EL (cell line): ENCODE results near the gene PPP2CA.
"Not testable (repeated sequence)": the region's sequence is repeated elsewhere in the genome, so short reads cannot be mapped to it uniquely, and the experiment has no call there.

ENCODE experiments used
- DNase-seq: peaks from one replicate; pipeline ENCODE4 v3.0.0-alpha.2; 2016

PPP2CA gene

DNA sequence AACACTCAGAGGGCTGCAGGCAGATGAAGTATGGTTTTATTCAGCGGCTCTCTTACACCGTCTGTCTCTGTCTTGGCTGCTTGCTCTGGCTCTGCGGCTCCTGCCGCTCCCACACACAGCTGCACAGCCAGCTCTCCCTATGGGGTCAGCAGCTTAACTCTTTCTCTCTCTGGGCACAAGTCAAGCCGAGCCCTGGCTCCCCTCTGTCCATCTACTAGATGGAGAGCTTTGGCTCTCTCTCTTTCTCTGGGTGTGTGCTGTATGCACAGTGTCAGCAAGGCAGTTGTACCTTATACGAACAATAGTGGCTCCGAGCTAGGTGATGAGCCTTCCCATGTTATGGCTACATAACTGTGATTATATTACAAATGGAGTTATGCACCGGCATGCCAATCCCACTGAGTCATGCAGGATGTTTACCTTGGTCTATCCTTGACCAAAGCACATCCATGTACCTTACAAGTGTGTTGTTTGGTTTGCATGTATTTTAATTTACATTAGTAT is 19.3 kb upstream of the PPP2CA start:
- peak; percentile 65 for DNase-seq

DNA sequence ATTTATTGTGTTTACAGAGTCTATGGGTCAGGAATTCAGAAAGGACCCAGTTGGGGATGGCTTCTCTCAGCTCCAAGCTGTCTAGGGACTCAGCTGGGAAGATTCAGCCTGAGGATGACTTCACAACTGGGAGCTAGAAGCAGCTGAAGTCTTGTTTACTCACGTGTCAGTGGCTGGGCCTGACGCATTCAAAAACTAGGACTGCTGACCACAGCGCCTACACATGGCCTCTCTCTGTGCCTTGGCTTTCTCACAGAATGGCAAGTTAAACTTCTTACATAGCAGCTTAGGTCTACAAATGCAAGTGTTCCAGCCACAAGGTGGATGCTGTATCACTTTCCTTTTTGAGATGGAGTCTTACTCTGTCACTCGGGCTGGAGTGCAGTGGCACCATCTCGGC is 16.3 kb upstream of the PPP2CA start:
- DNase-seq: peak; percentile 88

DNA sequence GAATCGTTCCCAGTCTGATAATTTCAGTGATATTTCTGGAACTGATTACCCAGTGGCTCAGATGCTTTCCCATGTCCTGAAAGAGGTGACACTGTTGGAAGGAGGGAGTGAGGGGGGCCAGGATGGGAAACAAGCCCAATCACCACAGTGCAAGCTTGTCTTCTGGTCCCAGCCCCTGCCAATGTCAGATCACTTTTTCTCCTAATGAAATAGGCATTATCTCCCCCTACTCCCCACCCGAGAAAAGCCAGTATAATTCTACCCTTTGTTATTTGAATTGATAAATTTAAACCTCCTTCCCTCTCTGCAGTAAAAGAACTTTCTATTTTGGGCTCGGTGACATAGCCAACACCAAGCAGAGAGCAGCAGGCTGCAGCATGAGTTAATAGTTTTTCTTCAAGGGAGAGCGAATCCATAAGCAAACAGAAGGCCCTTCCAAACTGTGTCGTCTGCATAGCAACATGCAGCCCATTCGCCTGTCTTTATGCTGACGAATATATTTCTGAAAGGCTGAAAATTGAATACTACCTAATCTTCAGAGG is 14.6 kb upstream of the PPP2CA start:
- DNase-seq: no peak

DNA sequence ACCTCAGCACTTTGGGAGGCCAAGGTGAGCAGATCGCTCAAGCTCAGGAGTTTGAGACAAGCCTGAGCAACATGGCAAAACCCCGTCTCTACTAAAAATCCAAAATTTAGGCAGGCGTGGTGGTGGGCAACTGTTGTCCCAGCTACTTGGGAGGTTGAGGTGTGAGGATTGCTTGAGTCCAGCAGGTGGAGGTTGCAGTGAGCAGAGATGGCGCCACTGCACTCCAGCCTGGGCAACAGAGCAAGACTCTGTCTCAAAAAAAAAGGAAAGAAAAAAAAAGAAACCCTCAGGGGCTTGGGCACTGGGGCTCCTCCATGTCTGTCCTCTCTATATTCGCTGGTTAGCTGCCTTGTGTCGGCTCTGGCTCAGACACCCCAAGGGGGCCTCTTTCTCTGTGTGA is 10.9 kb upstream of the PPP2CA start:
- no peak for DNase-seq

DNA sequence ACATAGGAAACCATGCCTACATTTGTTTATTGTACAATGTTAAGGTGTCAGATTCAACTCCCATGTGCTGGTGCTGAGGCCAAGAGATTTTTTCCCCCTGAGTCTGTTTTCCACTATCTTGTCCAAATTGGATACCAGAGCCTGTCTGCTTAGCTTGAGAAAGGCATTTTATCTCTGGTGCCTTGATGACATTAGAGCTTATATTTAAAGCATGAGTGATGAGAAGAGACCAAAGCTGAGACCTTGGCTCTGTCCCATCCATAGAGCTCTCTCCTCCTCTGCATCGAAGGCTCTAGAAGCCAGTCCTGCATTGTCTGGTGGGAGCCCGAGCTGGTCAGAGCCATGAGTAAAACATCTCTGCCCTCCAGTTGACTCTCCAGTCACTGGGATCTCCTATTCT is 10.4 kb upstream of the PPP2CA start:
- DNase-seq: no peak

DNA sequence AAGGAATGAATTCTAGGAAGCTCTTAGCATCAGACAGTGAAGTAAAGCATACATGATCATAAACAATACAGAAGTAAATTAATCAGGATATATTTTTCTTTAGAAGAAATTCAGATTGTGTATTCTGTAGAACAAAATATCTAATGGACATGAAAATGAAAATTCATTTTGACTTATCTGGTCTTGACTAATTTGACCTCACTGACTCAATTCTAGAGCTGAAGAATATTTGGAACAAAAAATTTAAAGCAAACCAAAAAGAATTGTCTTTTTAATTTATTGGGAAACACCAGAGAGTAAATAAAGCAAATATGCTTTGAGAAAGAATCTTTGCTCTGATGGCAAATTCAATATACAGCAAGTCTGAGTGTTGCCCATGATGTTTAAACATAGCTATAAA is 2.8 kb upstream of the PPP2CA start:
- DNase-seq: no peak

DNA sequence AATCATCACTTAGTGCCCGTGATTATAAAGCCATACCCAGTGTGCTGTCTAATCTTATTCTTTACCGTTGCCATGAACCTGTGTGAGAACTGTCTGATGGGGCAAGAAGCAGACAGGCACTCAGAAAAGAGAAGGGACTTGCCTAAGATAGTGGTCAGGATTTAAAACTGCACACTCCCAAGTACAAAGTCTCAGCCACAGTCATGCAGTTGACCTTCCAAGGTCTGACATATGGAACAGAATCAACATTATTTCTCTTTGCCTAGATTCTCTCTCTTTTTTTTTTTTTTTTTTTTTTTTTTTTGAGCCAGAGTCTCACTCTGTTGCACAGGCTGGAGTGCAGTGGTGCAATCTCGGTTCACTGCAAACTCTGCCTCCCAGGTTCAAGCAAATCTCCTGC is 1.9 kb upstream of the PPP2CA start:
- no peak for DNase-seq

DNA sequence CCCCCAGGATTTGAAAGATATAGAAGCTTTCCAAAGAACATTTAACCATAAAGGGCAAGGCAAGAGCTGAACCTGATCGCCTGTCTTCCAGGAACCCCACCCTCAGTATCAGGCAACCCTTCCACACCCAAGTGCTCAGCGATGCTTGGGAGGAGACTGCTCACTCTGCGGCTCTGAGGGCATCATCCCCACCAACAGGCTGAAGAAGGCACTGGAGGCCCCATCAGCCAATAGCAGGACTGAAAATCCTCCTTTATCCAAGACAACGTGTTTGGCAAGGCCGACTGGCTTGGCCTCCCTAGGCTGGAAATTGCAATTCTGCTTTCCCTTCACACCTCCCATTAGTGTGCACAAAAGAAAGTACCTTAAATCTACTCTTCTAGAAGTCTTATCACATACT is 1.4 kb upstream of the PPP2CA start:
- DNase-seq: no peak

DNA sequence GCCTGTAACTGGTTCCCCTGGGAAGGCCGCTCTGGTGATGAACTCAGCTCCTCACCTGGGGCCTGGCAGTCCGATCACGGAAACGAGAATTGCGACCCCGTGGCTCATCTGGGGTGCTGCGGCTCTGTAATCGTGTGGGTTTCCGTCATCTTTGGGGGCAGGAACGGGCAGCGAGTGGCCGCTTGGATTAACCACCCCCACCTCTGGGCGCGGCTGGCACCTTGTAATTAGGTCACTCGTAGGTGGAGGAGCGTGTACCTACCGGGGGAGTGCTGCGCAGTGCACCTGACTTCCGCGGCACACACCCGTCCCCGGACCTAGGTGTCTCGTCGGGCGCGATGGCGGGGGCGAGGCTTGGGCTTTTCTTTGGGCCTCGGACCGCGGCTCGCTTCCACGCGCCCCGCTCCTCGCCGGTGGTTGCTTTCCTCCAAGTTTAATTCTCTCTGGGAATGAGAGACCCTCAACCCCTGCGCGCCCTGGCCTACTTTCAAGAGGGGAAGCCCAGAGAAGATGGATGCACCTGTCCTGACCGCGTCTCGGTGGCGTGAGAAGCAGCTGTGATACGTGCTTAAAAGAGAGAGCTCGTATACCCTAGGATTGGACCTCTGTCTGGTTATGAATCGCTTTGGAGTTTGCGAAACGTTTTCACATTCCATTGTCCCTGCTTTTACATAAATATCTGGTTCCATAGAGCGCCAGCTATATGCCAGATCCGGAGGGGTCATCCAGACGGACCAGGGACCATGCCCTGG is 744 bp upstream of the PPP2CA start:
- peak; percentile 18 for DNase-seq

DNA sequence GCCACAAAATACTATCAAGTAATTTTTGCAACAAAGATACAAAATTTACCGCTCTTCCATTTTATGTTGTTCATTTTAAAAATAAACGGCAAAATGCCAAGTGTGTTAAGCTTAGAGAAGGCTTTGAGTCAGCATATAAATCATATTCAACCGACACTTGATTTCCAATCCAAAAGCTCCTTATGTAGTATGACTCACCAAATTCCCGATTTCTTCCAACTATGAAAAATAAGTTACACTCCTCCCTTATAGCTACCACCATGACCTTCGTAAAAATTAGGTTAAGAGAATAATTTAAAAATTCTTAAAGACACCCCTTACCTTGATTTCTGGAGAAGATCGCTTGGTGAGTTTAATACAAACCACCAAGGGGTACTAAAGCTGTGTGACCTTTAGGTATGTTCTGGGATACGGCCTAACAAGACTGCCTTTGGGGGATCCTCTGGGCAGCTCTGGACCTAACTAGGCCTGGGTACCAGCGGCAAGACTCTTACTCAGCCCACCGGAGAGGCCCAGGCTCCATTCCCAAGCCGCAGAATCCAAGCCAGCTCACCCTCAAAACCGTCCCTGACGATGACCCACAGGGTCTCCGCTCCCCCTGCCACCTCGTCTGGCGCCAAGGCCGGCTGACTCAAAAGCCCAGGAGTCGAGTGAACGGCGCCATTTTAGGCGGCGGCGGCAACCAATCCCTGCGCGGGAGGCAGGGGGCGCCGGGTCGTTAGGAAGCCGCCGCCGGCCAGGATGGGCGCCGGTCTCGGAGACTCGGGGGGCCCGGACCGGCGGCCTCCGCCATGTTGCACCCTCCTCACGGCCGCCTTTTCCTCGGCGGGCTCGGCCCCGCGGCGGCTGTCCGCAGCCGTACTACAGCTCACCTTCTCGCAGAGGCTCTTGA is 739 bp downstream of the PPP2CA start:
- DNase-seq: peak; percentile 73

DNA sequence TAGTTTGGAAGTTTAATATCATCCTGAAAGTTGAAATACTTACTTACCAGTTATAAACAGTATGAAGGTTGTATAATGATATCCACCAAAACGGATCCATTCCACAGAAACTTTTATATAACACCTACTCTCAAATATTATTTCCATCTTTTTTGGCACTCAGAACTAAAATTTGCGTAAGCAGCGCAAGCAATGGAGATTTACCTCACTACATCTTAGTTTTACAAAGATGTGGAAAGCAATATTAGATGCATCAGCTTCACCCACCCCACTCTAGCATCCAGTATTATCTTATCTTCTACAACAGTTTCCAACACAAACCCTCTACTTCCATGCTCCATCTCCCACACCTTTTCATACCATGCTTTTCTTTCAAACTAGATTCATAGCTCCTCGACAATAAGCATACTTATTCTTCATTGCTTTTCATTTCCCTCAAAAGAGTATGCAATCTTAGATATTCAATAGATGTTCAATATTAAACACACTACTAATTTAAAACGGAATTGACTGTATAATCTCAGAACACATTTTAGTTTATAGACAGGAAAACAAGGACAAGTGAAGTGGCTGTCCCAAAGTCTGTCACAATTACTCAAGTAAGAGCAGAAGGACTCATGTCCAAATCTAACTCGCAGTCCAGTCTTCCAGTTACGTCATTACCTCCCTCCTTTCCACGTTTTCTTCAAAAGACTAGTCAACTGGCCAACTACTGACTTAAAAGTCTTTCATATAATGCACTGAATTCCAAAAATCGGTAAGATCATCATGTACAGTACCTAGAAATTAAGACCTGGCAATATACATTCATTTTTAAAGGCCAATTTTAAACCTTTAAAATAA is 2.2 kb downstream of the PPP2CA start:
- peak; percentile 39 for DNase-seq

DNA sequence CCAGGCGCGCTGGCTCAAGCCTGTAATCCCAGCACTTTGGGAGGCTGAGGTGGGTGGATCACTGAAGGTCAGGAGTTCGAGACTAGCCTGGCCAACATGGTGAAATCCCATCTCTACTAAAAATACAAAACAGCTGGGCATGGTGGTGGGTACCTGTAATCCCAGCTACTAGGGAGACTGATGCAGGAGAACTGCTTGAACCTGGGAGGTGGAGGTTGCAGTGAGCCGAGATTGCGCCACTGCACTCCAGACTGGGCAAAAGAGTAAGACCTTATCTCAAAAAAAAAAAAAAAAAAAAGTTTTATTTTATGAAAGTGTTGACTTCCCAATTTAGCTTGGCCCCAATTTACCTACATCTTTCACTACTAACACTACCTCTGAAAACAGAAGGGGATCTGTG is 4.2 kb downstream of the PPP2CA start:
- not testable (repeated sequence) for DNase-seq

DNA sequence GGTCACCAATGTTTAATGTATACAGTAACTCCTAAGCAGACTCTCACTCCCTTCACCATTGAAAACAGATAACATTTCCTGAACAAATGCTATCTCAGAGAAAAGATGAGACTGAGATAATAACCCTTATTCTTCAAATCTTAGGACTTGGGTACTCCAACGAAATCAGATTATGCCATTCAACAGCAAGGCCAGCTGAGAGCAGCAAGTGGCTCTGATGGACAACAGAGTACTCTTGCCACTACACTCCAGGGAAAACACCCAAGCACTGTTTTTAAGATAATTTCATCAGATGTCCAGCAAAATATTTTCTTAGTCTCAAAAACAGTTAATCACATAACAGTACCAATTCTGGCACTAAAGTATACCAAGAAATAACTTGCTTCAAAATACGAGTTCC is 10.1 kb downstream of the PPP2CA start:
- DNase-seq: no peak

DNA sequence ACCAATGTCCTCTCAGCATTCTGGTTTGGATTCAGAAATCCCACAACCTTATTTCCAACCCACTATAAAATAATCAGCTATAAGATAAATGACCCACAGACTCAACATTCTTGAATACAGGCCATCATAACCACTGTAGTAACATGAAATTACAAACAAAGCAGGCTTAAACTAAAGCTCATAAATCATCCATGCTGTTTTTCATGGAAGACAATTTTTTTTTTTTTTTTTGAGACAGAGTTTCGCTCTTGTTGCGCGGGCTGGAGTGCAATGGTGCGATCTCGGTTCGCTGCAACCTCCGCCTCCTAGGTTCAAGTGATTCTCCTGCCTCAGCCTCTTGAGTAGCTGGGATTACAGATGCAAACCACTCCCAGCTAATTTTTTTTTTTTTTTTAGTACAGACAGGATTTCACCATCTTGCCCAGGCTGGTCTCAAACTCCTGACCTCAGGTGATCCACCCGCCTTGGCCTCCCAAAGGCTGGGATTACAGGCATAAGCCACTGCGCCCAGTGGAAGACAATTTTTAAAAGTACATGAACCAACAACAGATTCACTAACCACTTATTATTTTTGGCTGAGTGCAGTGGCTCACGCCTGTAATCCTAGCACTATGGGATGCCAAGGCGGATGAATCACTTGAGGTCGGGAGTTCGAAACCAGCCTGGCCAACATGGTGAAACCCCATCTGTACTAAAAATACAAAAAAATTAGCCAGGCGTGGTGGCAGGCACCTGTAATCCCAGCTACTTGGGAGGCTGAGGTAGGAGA is 14.4 kb downstream of the PPP2CA start:
- DNase-seq: peak; percentile 65

DNA sequence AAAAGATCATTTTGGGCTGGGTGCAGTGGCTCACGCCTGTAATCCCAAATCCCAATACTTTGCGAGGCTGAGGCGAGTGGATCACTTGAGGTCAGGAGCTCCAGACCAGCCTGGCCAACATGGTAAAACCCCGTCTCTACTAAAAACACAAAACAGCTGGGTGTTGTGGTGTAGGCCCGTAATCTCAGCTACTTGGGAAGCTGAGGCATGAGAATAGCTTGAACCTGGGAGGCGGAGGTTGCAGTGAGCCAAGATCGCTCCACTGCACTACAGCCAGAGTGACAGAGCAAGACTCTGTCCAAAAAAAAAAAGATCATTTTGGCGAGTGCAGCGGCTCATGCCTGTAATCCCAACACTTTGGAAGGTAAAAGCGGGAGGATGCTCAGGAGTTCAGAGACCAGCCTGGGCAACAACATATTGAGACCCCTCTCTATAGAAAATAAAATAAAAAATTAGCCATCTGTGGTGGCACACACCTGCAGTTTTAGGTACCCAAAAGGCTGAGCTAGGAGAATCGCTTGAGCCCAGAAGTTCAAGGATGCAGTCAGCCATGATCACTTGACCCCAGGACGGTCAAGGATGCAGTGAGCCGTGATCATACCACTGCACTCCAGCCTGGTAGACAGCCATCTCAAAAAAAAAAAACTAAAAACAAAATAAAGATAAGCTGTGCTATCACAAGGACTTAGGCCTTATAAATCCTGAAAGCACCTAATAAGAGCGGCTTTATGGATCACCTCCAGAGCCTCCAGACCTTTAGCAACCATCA is 16.2 kb downstream of the PPP2CA start:
- DNase-seq: no peak

DNA sequence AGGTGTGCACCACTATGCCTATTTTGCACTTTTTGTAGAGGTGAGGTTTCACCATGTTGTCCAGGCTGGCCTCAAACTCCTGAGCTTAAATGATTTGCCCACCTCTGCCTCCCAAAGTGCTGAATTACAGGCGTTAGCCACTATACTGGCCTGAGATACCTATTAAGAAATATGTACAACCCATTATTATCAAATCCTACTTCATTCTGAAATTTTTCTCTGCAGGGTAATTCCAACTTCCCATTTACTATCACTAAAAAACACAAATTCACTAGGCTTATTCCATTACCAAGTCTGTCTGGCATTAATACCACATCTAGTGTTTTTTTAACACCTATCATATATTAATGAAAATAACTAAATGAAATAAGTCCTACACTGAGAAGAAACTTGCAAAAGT is 18.2 kb downstream of the PPP2CA start:
- no peak for DNase-seq

DNA sequence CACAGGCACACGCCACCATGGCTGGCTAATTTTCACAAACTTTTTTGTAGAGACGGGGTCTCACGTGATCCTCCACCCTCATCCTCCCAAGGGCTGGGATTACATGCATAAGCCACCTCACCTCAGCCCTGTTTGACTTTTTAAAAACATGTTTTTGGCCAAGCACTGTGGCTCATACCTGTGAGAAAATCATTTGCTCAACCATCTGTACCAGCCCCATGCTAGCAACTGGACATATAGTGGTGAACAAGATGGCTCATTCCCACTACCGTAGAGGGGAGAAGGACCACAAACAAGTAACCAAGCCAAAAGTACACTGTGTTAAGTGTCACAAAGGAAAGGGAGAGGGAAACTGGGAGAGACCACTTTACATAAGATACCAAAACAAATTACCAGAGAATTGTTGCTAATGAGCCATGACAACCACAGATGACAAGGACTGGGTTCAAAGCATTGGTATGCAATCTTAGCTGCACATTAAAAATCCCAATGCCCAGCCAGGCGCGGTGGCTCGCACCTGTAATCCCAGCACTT is 19.2 kb downstream of the PPP2CA start:
- no peak for DNase-seq

DNA sequence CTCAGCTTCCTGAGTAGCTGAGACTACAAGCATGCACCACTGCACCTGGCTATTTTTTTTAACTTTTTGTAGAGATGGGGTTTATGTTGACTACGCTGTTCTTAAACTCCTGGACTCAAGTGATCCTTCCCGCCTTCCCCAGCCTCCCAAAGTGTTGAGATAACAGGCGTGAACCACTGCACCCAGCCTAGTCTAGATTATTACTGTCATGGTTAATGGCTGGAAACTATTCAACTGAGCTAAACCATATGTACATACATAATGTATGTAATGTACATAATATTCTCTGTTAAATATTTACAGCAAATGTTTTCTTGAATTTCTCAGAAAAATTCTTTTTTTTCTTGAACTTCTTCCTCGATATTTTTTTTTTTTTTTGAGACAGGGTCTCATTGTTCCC is 21.3 kb downstream of the PPP2CA start:
- no peak for DNase-seq

DNA sequence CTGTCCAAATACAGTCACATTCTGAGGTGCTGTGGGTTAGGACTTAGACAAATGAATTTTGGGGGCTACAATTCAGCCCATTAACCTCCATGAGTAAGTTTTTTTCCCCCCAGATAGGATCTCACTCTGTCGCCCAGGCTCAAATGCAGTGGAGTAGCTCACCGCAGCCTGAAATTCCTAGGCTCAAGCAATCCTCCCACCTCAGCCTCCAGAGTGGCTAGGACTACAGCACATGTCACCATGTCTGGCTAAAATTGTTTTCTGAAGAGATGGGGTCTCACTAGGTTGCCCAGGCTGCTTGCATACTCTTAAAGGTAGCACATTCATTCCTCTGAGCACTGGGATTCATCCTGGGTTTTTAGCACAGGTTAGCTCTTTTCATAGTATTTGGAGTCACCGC is 22.2 kb downstream of the PPP2CA start:
- DNase-seq: no peak

DNA sequence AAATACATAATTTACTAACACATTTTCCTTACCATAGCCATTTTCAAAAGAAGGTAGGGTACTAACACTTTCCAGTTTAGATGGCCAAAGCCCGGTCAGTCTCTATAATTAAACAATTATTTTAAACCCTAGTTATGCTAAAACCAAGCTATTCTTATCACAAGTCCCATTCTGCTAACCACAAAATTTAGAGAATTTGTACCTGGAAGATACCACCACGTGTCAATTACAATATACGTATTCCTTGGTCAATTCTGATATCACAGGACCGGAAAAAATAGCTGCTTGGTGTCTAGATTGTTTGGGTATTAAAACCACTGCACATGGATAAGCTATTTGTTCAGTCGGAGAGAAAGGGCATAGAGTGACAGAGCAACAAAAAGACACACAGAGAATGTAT is 30.2 kb downstream of the PPP2CA start:
- no peak for DNase-seq

DNA sequence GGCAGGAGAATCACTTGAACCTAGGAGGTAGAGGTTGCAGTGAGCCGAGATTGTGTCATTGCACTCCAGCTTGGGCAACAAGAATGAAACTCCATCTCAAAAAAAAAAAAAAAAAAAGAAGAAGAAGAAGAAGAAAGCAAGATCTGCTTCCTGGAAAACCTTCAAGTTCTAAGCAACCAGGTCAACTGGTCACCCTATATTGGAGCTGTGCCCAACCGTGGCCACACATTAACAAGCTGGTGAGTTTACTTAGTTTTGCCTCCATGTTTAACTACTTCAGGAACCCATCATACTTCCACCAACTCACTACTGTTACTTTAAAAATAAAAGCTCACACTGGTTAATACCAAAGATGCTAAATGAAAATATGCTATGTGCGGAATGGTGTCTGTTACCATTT is 36.8 kb downstream of the PPP2CA start:
- no peak for DNase-seq
